ENCODE data around the gene RALGAPA2. TPM values are rescaled to one million over a fixed set of nuclear protein-coding genes. Genes with fewer than 3 reads are reported as not detected.

The RALGAPA2 gene
- total RNA-seq, 1 donor from 2014 or later: 30.3 TPM

GRCh38 chr20:20480126-20480525 lies 232.3 kb downstream of the RALGAPA2 start:
- H3K9me3 Mint-ChIP-seq (ENCODE audit: unreplicated experiment): no peaks in the 10 kb centered on the region
- TF ChIP-seq CTCF (IDR thresholded peaks at IDR 0.05; ENCODE audit: unreplicated experiment): no peak
- H3K4me3 Mint-ChIP-seq (ENCODE audit: unreplicated experiment): no peak overlapping the region
- no peaks in the 10 kb centered on the region for H3K27me3 Mint-ChIP-seq (ENCODE audit: unreplicated experiment)
- H3K4me1 Mint-ChIP-seq (ENCODE audit: unreplicated experiment): no peaks in the 10 kb centered on the region
- no peaks in the 10 kb centered on the region for H3K36me3 Mint-ChIP-seq (ENCODE audit: low read depth, unreplicated experiment)
- H3K27ac Mint-ChIP-seq (ENCODE audit: unreplicated experiment): no peak overlapping the region
- DNase-seq (ENCODE audit: low spot score): no peak

- Mint-ChIP-seq H3K4me1 (ENCODE audit: unreplicated experiment) (no peaks in the 10 kb centered on the region), H3K9me3 (ENCODE audit: unreplicated experiment) (no peaks in the 10 kb centered on the region), H3K36me3 (ENCODE audit: low read depth, unreplicated experiment) (no peaks in the 10 kb centered on the region), H3K27me3 (ENCODE audit: unreplicated experiment) (no peaks in the 10 kb centered on the region), H3K27ac (ENCODE audit: unreplicated experiment) (no peak overlapping the region), H3K4me3 (ENCODE audit: unreplicated experiment) (no peak overlapping the region)
- no peak for TF ChIP-seq CTCF (IDR thresholded peaks at IDR 0.05; ENCODE audit: unreplicated experiment)
- DNase-seq (ENCODE audit: low spot score): no peak
Observed at GRCh38 chr20:20477444-20478041, 234.9 kb downstream of the RALGAPA2 start.

- no peaks in the 10 kb centered on the region for H3K36me3 Mint-ChIP-seq (ENCODE audit: low read depth, unreplicated experiment)
- no peak overlapping the region for H3K4me3 Mint-ChIP-seq (ENCODE audit: unreplicated experiment)
- H3K9me3 Mint-ChIP-seq (ENCODE audit: unreplicated experiment): no peaks in the 10 kb centered on the region
- no peaks in the 10 kb centered on the region for H3K4me1 Mint-ChIP-seq (ENCODE audit: unreplicated experiment)
- no peaks in the 10 kb centered on the region for H3K27me3 Mint-ChIP-seq (ENCODE audit: unreplicated experiment)
- H3K27ac Mint-ChIP-seq (ENCODE audit: unreplicated experiment): no peak overlapping the region
- no peak for TF ChIP-seq CTCF (IDR thresholded peaks at IDR 0.05; ENCODE audit: unreplicated experiment)
- no peak for DNase-seq (ENCODE audit: low spot score)
Observed at GRCh38 chr20:20476504-20476903, 235.9 kb downstream of the RALGAPA2 start.

- Mint-ChIP-seq H3K27ac (ENCODE audit: unreplicated experiment) (no peak overlapping the region), H3K9me3 (ENCODE audit: unreplicated experiment) (no peaks in the 10 kb centered on the region), H3K27me3 (ENCODE audit: unreplicated experiment) (no peaks in the 10 kb centered on the region), H3K4me1 (ENCODE audit: unreplicated experiment) (no peaks in the 10 kb centered on the region), H3K4me3 (ENCODE audit: unreplicated experiment) (no peak overlapping the region), H3K36me3 (ENCODE audit: low read depth, unreplicated experiment) (no peaks in the 10 kb centered on the region)
- TF ChIP-seq CTCF (IDR thresholded peaks at IDR 0.05; ENCODE audit: unreplicated experiment): no peak
- no peak for DNase-seq (ENCODE audit: low spot score)
Observed at GRCh38 chr20:20473657-20474056, 238.8 kb downstream of the RALGAPA2 start.

- H3K27me3 Mint-ChIP-seq (ENCODE audit: unreplicated experiment): no peaks in the 10 kb centered on the region
Observed at GRCh38 chr20:20472684-20473274, 239.7 kb downstream of the RALGAPA2 start.

More at GRCh38 chr20:20472684-20473274, 239.7 kb downstream of the RALGAPA2 start:
- H3K9me3 Mint-ChIP-seq (ENCODE audit: unreplicated experiment): no peaks in the 10 kb centered on the region
- DNase-seq (ENCODE audit: low spot score): no peak
- H3K4me1 Mint-ChIP-seq (ENCODE audit: unreplicated experiment): no peaks in the 10 kb centered on the region
- H3K4me3 Mint-ChIP-seq (ENCODE audit: unreplicated experiment): no peak overlapping the region
- TF ChIP-seq CTCF (IDR thresholded peaks at IDR 0.05; ENCODE audit: unreplicated experiment): no peak
- no peaks in the 10 kb centered on the region for H3K36me3 Mint-ChIP-seq (ENCODE audit: low read depth, unreplicated experiment)
- H3K27ac Mint-ChIP-seq (ENCODE audit: unreplicated experiment): no peak overlapping the region
